GM12864 (cell line): Measurements from ENCODE around the gene TRANK1.

Experiments used
- DNase-seq: peaks from one replicate; pipeline ENCODE4 v3.0.0-alpha.2; 2011; ENCODE audit warnings: low read depth
- H3K4me3 ChIP-seq: 2 replicates; pipeline ENCODE4 v1.5.1; 2011; ENCODE audit warnings: mild to moderate bottlenecking, low read depth, low read length, control low read depth
- TF ChIP-seq, protein P1 (sequence below): IDR thresholded peaks from 2 replicates; pipeline ENCODE4 v1.5.1; 2011; ENCODE audit warnings: low read depth, mild to moderate bottlenecking, moderate library complexity, low read length, control low read depth, inconsistent platforms; ENCODE audit errors: missing control alignments

The TRANK1 gene

DNA sequence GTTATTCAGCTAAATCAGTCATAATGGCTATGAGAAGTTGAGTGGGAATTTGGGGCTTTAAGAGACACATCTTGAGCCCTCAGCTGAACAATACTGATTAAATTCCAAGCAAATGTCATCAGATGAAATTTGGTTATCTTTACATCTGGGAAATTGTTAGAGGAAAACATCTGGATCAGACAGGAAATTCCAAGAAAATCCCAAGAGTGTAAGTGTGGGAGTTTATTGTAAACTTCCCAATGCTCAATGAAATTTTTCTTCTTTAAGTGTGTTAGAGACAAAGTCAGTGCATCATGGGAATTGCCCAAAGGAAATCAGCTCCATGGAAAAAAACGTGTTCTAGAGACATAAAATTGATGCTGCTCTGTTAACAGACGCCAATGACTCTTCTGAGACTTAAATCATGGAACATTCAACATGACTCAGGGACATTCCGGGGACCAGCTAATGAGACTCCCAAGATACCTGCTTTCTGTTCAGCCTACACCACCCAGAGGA lies 160.7 kb downstream of the TRANK1 start:
- TF ChIP-seq, protein P1, sequence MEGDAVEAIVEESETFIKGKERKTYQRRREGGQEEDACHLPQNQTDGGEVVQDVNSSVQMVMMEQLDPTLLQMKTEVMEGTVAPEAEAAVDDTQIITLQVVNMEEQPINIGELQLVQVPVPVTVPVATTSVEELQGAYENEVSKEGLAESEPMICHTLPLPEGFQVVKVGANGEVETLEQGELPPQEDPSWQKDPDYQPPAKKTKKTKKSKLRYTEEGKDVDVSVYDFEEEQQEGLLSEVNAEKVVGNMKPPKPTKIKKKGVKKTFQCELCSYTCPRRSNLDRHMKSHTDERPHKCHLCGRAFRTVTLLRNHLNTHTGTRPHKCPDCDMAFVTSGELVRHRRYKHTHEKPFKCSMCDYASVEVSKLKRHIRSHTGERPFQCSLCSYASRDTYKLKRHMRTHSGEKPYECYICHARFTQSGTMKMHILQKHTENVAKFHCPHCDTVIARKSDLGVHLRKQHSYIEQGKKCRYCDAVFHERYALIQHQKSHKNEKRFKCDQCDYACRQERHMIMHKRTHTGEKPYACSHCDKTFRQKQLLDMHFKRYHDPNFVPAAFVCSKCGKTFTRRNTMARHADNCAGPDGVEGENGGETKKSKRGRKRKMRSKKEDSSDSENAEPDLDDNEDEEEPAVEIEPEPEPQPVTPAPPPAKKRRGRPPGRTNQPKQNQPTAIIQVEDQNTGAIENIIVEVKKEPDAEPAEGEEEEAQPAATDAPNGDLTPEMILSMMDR = no peak
- no peak for DNase-seq
- H3K4me3 ChIP-seq = no peak overlapping the region

DNA sequence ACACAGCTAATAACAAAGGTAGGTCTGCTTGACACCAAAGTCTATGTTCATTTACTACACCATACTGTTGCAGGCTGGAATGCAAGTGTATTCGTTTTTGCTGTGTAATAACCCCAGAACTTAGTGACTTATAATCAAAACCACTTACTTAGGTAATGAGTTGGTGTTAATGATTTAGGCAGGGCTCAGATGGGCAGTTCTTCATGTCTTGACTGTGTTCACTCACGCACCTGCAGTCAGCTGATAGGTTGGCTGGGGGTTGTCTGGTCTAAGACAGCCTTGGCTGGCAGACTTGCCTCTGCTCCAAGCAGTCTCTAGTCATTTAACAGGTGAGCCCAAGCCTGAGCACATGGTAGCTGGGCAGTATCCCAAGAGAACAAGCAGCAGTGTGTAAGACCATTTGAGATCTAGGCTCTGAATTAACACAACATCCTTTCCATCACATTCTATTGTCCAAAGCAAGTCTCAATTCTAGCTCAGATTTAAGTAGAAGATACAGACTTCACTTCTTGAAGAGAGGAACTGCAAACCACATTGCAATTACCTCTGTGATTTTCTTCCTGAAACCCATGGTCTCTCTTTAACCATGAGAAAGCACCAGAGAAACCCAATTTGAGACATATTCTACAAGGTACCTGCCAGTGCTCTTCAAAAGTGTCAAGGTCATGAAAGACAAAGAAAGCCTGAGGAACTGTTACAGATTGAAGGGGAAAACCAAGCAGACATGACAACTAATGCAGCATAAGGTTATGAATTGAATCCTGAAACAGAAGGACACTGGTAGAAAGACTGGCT lies 167.2 kb downstream of the TRANK1 start:
- TF ChIP-seq, protein P1 = no peak
- no peak overlapping the region for H3K4me3 ChIP-seq
- DNase-seq = no peak
